Activated CD4-positive, alpha-beta T cell treated with anti-CD3 and anti-CD28 coated beads, Interleukin-2, Interleukin-6, amounts not matched to agents 100 ng/mL and 50 ng/mL, durations not matched to agents 16 hours and 8 hours (primary cell): Measurements from ENCODE around the gene NONO.
"Not testable (repeated sequence)": the region's sequence is repeated elsewhere in the genome, so short reads cannot be mapped to it uniquely, and the experiment has no call there.

Experiments used
- DNase-seq: peaks from one replicate; pipeline ENCODE4 v3.0.0-alpha.2; 2020

NONO gene

GRCh38 chrX:71292669-71293365 lies 9.4 kb downstream of the NONO start:
- DNase-seq, result no peak

- no peak for DNase-seq
Observed at GRCh38 chrX:71296806-71297205, 13.4 kb downstream of the NONO start.

GRCh38 chrX:71298119-71298518 lies 14.7 kb downstream of the NONO start:
- no peak for DNase-seq

- DNase-seq, result not testable (repeated sequence)
Observed at GRCh38 chrX:71300064-71300463, 16.6 kb downstream of the NONO start.

- DNase-seq, result not testable (repeated sequence)
Observed at GRCh38 chrX:71300495-71300894, 17.1 kb downstream of the NONO start.

GRCh38 chrX:71301195-71301924 lies 17.9 kb downstream of the NONO start, which contains the start of gene ITGB1BP2:
Gene ITGB1BP2 (plus strand): TSS chrX:71301750. CDS start chrX:71301807, 57 bp downstream.
- DNase-seq, result no peak

GRCh38 chrX:71302461-71303213 lies 19.2 kb downstream of the NONO start:
- DNase-seq, result no peak

- DNase-seq, result no peak
Observed at GRCh38 chrX:71304561-71304960, 21.1 kb downstream of the NONO start.

GRCh38 chrX:71315917-71316316 lies 32.5 kb downstream of the NONO start:
- no peak for DNase-seq

- DNase-seq, result not testable (repeated sequence)
Observed at GRCh38 chrX:71316959-71317358, 33.5 kb downstream of the NONO start.

- no peak for DNase-seq
Observed at GRCh38 chrX:71320126-71320525, 36.7 kb downstream of the NONO start.

- DNase-seq, result no peak
Observed at GRCh38 chrX:71321731-71322130, 38.3 kb downstream of the NONO start.

GRCh38 chrX:71324452-71324851 lies 41.0 kb downstream of the NONO start:
- DNase-seq, result not testable (repeated sequence)

GRCh38 chrX:71326394-71326793 lies 43.0 kb downstream of the NONO start:
- no peak for DNase-seq

GRCh38 chrX:71349151-71349665 lies 65.8 kb downstream of the NONO start:
- not testable (repeated sequence) for DNase-seq

- not testable (repeated sequence) for DNase-seq
Observed at GRCh38 chrX:71349867-71350266, 66.4 kb downstream of the NONO start.
